Epithelial cell of esophagus (primary cell): ENCODE measurements around the gene MUSK.
A peak's percentile ranks its signal among the peaks of the same experiment; 100 is the strongest.

Experiments
- DNase-seq: peaks from one replicate; pipeline ENCODE4 v3.0.0; 2010; ENCODE audit warnings: low read depth
- H3K4me3 ChIP-seq: 2 replicates; pipeline ENCODE4 v1.5.1; 2011; ENCODE audit warnings: mild to moderate bottlenecking, low read length, control low read depth
- CTCF ChIP-seq: IDR thresholded peaks from 2 replicates; pipeline ENCODE4 v1.5.1; 2011; ENCODE audit warnings: low read depth, mild to moderate bottlenecking, low read length, control low read depth, inconsistent platforms; ENCODE audit not compliant: insufficient read depth; ENCODE audit errors: missing control alignments

The MUSK gene

GRCh38 chr9:110744715-110745384, 76.3 kb downstream of the MUSK start:
- DNase-seq: peak; percentile 95
- TF ChIP-seq CTCF: no peak
- no peak overlapping the region for H3K4me3 ChIP-seq

GRCh38 chr9:110745676-110746075, 77.1 kb downstream of the MUSK start:
- H3K4me3 ChIP-seq: no peak overlapping the region
- no peak for TF ChIP-seq CTCF
- DNase-seq: peak; percentile 42

DNA sequence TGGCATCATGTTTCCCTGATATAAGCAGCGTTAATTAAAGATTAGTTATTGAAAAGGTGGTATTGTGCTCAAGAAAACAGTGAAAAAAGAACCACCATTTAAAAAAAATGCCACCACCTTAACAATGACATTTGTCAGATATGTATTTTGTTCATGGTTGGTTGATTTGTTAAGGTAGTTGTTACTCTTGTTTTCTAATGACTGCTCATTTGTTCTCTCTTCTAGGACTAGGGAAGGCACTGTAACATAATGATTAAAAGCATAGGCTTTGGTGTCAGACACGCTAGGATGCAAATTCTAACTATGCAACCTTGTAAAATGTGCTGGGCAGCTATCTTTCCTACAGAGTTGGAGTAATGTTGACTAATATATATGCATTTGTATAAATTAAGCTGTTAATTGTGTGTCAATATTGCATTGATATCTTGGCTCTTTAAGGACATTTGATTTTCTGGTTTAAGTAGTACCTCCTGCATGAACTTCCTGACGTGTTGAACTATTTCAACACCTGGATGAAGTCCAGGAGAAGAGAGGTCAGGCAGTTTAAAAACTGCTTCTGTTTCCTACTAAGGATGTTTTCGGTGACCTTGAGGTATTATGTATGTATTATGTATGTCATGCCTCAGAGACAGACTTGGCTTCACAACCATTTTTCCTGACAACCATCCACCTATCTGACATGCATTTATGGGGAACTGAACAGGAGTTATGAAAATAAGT, 77.8 kb downstream of the MUSK start:
- no peak for TF ChIP-seq CTCF
- DNase-seq: peak; percentile 28
- no peak overlapping the region for H3K4me3 ChIP-seq

DNA sequence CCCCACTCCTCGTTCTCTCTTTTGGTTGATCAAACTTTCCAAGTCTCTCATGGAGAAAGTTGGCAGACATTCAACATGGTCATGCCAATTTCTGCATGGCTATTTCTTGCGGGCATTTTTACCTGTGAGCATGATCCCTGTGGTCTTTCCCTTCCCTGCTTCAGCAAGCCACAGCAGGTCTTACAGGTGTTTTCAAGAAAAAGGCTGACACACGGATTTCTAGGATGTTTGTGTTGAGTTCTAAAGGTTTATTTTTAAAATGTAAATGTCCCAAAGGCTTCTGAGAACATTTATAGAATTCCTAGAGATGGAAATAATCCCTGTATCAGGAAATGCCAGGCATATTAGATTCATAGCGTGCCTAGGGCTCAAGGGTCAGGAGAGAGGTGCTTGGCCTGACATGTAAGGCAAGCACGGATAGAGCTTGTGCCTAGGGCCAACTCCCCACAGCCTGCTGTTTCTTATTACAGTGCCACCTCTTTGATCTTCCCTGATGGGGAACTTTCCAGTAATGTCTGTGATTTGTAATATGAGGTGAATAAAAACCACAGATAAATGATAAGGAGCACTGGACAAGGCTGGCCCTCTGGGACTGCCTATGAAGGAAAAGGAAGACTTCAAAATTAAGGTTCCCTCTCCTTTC, 79.8 kb downstream of the MUSK start:
- TF ChIP-seq CTCF: no peak
- DNase-seq: peak; percentile 94
- no peak overlapping the region for H3K4me3 ChIP-seq

GRCh38 chr9:110750272-110750671, 81.7 kb downstream of the MUSK start:
- no peak for DNase-seq
- no peak for TF ChIP-seq CTCF

DNA sequence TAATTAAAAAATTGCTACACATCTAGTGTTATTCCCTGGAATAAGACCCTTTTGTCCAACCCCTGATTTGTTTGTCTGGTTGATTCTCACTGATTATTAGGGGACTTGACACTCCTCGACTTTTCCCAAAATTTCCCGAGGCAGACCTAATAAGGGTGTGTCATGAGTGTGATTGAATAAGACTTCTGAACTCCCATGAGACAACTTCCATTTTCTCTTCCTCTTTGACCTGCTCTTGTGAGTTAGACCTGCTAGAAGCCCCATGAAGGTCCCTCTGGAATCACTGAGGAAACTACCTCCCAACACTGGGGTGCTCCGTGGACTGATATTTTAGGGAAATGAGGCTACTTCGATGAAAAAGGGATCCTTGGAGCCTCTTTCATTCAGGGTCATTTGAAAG, 83.4 kb downstream of the MUSK start:
- H3K4me3 ChIP-seq: no peak overlapping the region
- DNase-seq: no peak
- TF ChIP-seq CTCF: no peak

More at GRCh38 chr9:110750272-110750671, 81.7 kb downstream of the MUSK start:
- H3K4me3 ChIP-seq: no peak overlapping the region
